Mesenchymal stem cell (in vitro differentiated cells and primary cell): ENCODE measurements around the gene ZSWIM7.

Source experiments
- DNase-seq: peaks from one replicate; pipeline ENCODE4 v3.0.0-alpha.2; 2013
- H2AFZ ChIP-seq: one replicate; pipeline ENCODE4 v1.6.1; 2013; ENCODE audit warnings: low read depth, mild to moderate bottlenecking, control low read depth, inconsistent platforms, low read length, moderate library complexity
- H2AK5ac ChIP-seq: 2 replicates; pipeline ENCODE4 v1.6.1; 2013; ENCODE audit warnings: low read length, moderate library complexity, mild to moderate bottlenecking, inconsistent platforms; ENCODE audit not compliant: severe bottlenecking
- H2BK120ac ChIP-seq: one replicate; pipeline ENCODE4 v1.6.1; 2013; ENCODE audit warnings: low read depth, mild to moderate bottlenecking, inconsistent platforms, low read length, moderate library complexity
- H2BK12ac ChIP-seq, 2 experiments: one replicate each; pipeline ENCODE4 v1.6.1; 2013; ENCODE audit warnings: inconsistent platforms in 2 of 2, low read length in 2 of 2, mild to moderate bottlenecking in 2 of 2, moderate library complexity in 2 of 2, control low read depth in 1 of 2
- H2BK15ac ChIP-seq: one replicate; pipeline ENCODE4 v1.6.1; 2013; ENCODE audit warnings: mild to moderate bottlenecking, low read depth, inconsistent platforms; ENCODE audit not compliant: poor library complexity, severe bottlenecking
- H2BK5ac ChIP-seq: 2 replicates; pipeline ENCODE4 v1.6.1; 2013; ENCODE audit warnings: low read depth, mild to moderate bottlenecking, low read length, control low read depth, inconsistent platforms; ENCODE audit not compliant: poor library complexity, severe bottlenecking
- H3K14ac ChIP-seq, 2 experiments: one replicate each; pipeline ENCODE4 v1.6.1; 2013; ENCODE audit warnings: inconsistent platforms in 2 of 2, low read length in 2 of 2, control low read depth in 1 of 2, mild to moderate bottlenecking in 1 of 2, moderate library complexity in 1 of 2
- H3K18ac ChIP-seq, 2 experiments: one replicate each; pipeline ENCODE4 v1.6.1; 2013; ENCODE audit warnings: inconsistent platforms in 2 of 2, low read length in 2 of 2, control low read depth in 1 of 2, low read depth in 1 of 2, mild to moderate bottlenecking in 1 of 2
- H3K23ac ChIP-seq, 2 experiments: one replicate each; pipeline ENCODE4 v1.6.1; 2013; ENCODE audit warnings: inconsistent platforms in 2 of 2, low read length in 2 of 2, mild to moderate bottlenecking in 2 of 2, moderate library complexity in 2 of 2, control low read depth in 1 of 2
- H3K27ac ChIP-seq: 2 replicates; pipeline ENCODE4 v1.5.1; 2013; ENCODE audit warnings: mild to moderate bottlenecking, moderate library complexity, low read length, control low read depth, inconsistent platforms; ENCODE audit not compliant: poor library complexity, severe bottlenecking
- H3K27me3 ChIP-seq, 2 experiments: 2 replicates each; pipeline versions ENCODE4 v1.6.1 to v1.7.0; 2013; ENCODE audit warnings: low read length in 2 of 2, mild to moderate bottlenecking in 2 of 2, moderate library complexity in 2 of 2, control low read depth in 1 of 2, inconsistent platforms in 1 of 2; ENCODE audit not compliant: control insufficient read depth in 1 of 2, insufficient read depth in 1 of 2
- H3K36me3 ChIP-seq, 2 experiments: 2 replicates each; pipeline versions ENCODE4 v1.6.1 to v1.7.0; 2013; ENCODE audit warnings: low read length in 2 of 2, control low read depth in 1 of 2, inconsistent platforms in 1 of 2, low read depth in 1 of 2, mild to moderate bottlenecking in 1 of 2; ENCODE audit not compliant: insufficient read depth in 2 of 2, control insufficient read depth in 1 of 2
- H3K4ac ChIP-seq, 2 experiments: one replicate each; pipeline ENCODE4 v1.6.1; 2013; ENCODE audit warnings: inconsistent platforms in 2 of 2, low read length in 2 of 2, mild to moderate bottlenecking in 2 of 2, moderate library complexity in 2 of 2, control low read depth in 1 of 2, low read depth in 1 of 2
- H3K4me1 ChIP-seq: 2 replicates; pipeline ENCODE4 v1.6.1; 2013; ENCODE audit warnings: low read depth, low read length, control low read depth; ENCODE audit not compliant: control insufficient read depth, insufficient read depth
- H3K4me2 ChIP-seq: 2 replicates; pipeline ENCODE4 v1.6.1; 2013; ENCODE audit warnings: low read length, mild to moderate bottlenecking, inconsistent platforms; ENCODE audit not compliant: poor library complexity, severe bottlenecking
- H3K4me3 ChIP-seq, 2 experiments: 2 replicates each; pipeline versions ENCODE4 v1.5.1 to v1.7.0; 2013; ENCODE audit warnings: low read length in 2 of 2, mild to moderate bottlenecking in 2 of 2, control low read depth in 1 of 2, low read depth in 1 of 2; ENCODE audit not compliant: insufficient read depth in 1 of 2
- H3K79me1 ChIP-seq: replicated peaks from 2 replicates; pipeline ENCODE4 v1.6.1; 2013; ENCODE audit warnings: mild to moderate bottlenecking, control low read depth, low read length, inconsistent platforms; ENCODE audit not compliant: poor library complexity, severe bottlenecking
- H3K9ac ChIP-seq: 2 replicates; pipeline ENCODE4 v1.7.0; 2013; ENCODE audit warnings: mild to moderate bottlenecking, low read length, moderate library complexity
- H3K9me3 ChIP-seq: 2 replicates; pipeline ENCODE4 v1.7.0; 2013; ENCODE audit warnings: mild to moderate bottlenecking, low read length; ENCODE audit not compliant: control insufficient read depth
- H4K8ac ChIP-seq: one replicate; pipeline ENCODE4 v1.6.1; 2013; ENCODE audit warnings: inconsistent platforms, mild to moderate bottlenecking, low read length, moderate library complexity
- H4K91ac ChIP-seq: one replicate; pipeline ENCODE4 v1.6.1; 2013; ENCODE audit warnings: mild to moderate bottlenecking, low read length, inconsistent platforms
- WGBS: methylation state at CpG from one replicate; pipeline ENCODE4 v1.1.7; 2013; ENCODE audit warnings: mixed read lengths; 5-methylcytosine and 5-hydroxymethylcytosine counted together

Gene ZSWIM7

GRCh38 chr17:15966183-15966878 lies 33.2 kb downstream of the ZSWIM7 start:
- H3K79me1 ChIP-seq = peaks cover 22% of the 10 kb centered on the region
- peak overlapping the region; percentile 99 for H4K91ac ChIP-seq
- H2AFZ ChIP-seq = peak overlapping the region; percentile 67
- H3K4me1 ChIP-seq = peaks cover 32% of the 10 kb centered on the region
- no peaks in the 10 kb centered on the region for H3K27me3 ChIP-seq
- DNase-seq = peak; percentile 71
- peak overlapping the region; percentile 64 for H2BK120ac ChIP-seq
- H3K9ac ChIP-seq = no peak overlapping the region
- peak overlapping the region; percentile 69 to 80 for H2BK12ac ChIP-seq
- peaks cover 0 to 3% of the 10 kb centered on the region in 2 experiments for H3K36me3 ChIP-seq
- H3K4me3 ChIP-seq = no peak overlapping the region
- H3K18ac ChIP-seq = peak overlapping the region; percentile 86 to 93
- H3K14ac ChIP-seq = peak overlapping the region in 1 of 2 experiments; percentile 75
- H3K4me2 ChIP-seq = peak overlapping the region; percentile 41
- H3K27ac ChIP-seq = peak overlapping the region; percentile 88
- H2BK5ac ChIP-seq = peak overlapping the region; percentile 25
- peak overlapping the region; percentile 44 for H2BK15ac ChIP-seq
- no peaks in the 10 kb centered on the region for H3K9me3 ChIP-seq
- peak overlapping the region; percentile 97 for H4K8ac ChIP-seq
- peak overlapping the region; percentile 81 to 88 for H3K4ac ChIP-seq
- peak overlapping the region; percentile 38 for H2AK5ac ChIP-seq
- no peak overlapping the region for H3K23ac ChIP-seq
- WGBS = 17% methylated on average over 12 of the region's 13 CpGs

- 76% methylated on average over 6 of the region's 6 CpGs for WGBS
- H3K4me1 ChIP-seq = peaks cover 32% of the 10 kb centered on the region
- H2BK120ac ChIP-seq = peak overlapping the region; percentile 90
Measured at GRCh38 chr17:15965528-15965927, 34.0 kb downstream of the ZSWIM7 start.

GRCh38 chr17:15963670-15964110 lies 35.8 kb downstream of the ZSWIM7 start:
- Histone ChIP-seq H3K4me3 (no peak overlapping the region), H2AK5ac (peak overlapping the region; percentile 45), H3K27ac (peak overlapping the region; percentile 51), H2BK15ac (peak overlapping the region; percentile 45), H2BK5ac (peak overlapping the region; percentile 48), H2BK120ac (no peak overlapping the region), H4K91ac (peak overlapping the region; percentile 16), H3K14ac (peak overlapping the region in 1 of 2 experiments; percentile 35), H2AFZ (peak overlapping the region; percentile 57), H3K9me3 (no peaks in the 10 kb centered on the region), H2BK12ac (peak overlapping the region; percentile 41 to 88), H3K36me3 (no peaks in the 10 kb centered on the region), H3K9ac (no peak overlapping the region), H3K4me1 (peaks cover 33% of the 10 kb centered on the region), H3K4ac (peak overlapping the region; percentile 7 to 97), H3K18ac (peak overlapping the region; percentile 8 to 94), H3K23ac (no peak overlapping the region), H3K4me2 (no peak overlapping the region), H3K27me3 (no peaks in the 10 kb centered on the region), H4K8ac (no peak overlapping the region), H3K79me1 (peaks cover 8% of the 10 kb centered on the region)
- WGBS = 87% methylated on average over 4 of the region's 4 CpGs
- no peak for DNase-seq

More at GRCh38 chr17:15965528-15965927, 34.0 kb downstream of the ZSWIM7 start:
- H3K79me1 ChIP-seq = peaks cover 17% of the 10 kb centered on the region
- peaks cover 0 to 3% of the 10 kb centered on the region in 2 experiments for H3K36me3 ChIP-seq
- peak overlapping the region; percentile 73 for H2BK15ac ChIP-seq
- no peaks in the 10 kb centered on the region for H3K9me3 ChIP-seq
- peak overlapping the region; percentile 19 to 77 for H3K4ac ChIP-seq
- H3K4me2 ChIP-seq = no peak overlapping the region
- peak overlapping the region; percentile 28 to 66 for H3K18ac ChIP-seq
- H4K8ac ChIP-seq = peak overlapping the region; percentile 81
- peak overlapping the region; percentile 51 to 84 for H2BK12ac ChIP-seq
- H4K91ac ChIP-seq = peak overlapping the region; percentile 84
- no peak overlapping the region for H3K9ac ChIP-seq
- peak overlapping the region in 1 of 2 experiments; percentile 18 for H3K14ac ChIP-seq
- no peak overlapping the region for H3K4me3 ChIP-seq
- peak overlapping the region in 1 of 2 experiments; percentile 57 for H3K23ac ChIP-seq
- H3K27me3 ChIP-seq = no peaks in the 10 kb centered on the region
- no peak for DNase-seq
- peak overlapping the region; percentile 87 for H2AK5ac ChIP-seq
- peak overlapping the region; percentile 1 for H2BK5ac ChIP-seq
- H3K27ac ChIP-seq = peak overlapping the region; percentile 88
- no peak overlapping the region for H2AFZ ChIP-seq

GRCh38 chr17:15958484-15958854 lies 41.0 kb downstream of the ZSWIM7 start:
- Histone ChIP-seq H4K8ac (peak overlapping the region; percentile 84), H3K23ac (no peak overlapping the region), H2BK15ac (peak overlapping the region; percentile 39), H2BK120ac (peak overlapping the region; percentile 64), H3K27me3 (no peaks in the 10 kb centered on the region), H2BK12ac (peak overlapping the region; percentile 59 to 84), H2AFZ (no peak overlapping the region), H3K9ac (peak overlapping the region; percentile 87), H3K27ac (peak overlapping the region; percentile 92), H3K4me2 (no peak overlapping the region), H3K4ac (peak overlapping the region in 1 of 2 experiments; percentile 68), H2BK5ac (no peak overlapping the region), H3K79me1 (no peaks in the 10 kb centered on the region), H3K36me3 (no peaks in the 10 kb centered on the region), H3K4me3 (peak overlapping the region in 1 of 2 experiments; percentile 59), H3K9me3 (no peaks in the 10 kb centered on the region), H4K91ac (peak overlapping the region; percentile 94), H3K18ac (peak overlapping the region; percentile 26 to 48), H3K14ac (no peak overlapping the region), H2AK5ac (peak overlapping the region; percentile 33), H3K4me1 (peaks cover 13% of the 10 kb centered on the region)
- WGBS = 83% methylated on average over 4 of the region's 4 CpGs
- no peak for DNase-seq
